ENCODE measurements around the gene ERGIC3. TPM values are rescaled to one million over a fixed set of nuclear protein-coding genes. Genes with fewer than 3 reads are reported as not detected.

ERGIC3 gene
- total RNA-seq, 2 experiments from 2014 or later = 105 to 107 TPM

GRCh38 chr20:35592339-35592974 lies 50.6 kb downstream of the ERGIC3 start:
- no peaks in the 10 kb centered on the region for H3K36me3 Mint-ChIP-seq
- no peaks in the 10 kb centered on the region for H3K27me3 Mint-ChIP-seq
- no peak overlapping the region for H3K27ac Mint-ChIP-seq

GRCh38 chr20:35595456-35595855 lies 53.6 kb downstream of the ERGIC3 start:
- no peaks in the 10 kb centered on the region for H3K36me3 Mint-ChIP-seq
- no peaks in the 10 kb centered on the region for H3K9me3 Mint-ChIP-seq
- no peaks in the 10 kb centered on the region for H3K4me1 Mint-ChIP-seq
- no peak overlapping the region for H3K27ac Mint-ChIP-seq
- no peak for DNase-seq
- H3K27me3 Mint-ChIP-seq = peaks cover 7% of the 10 kb centered on the region
- no peak overlapping the region for H3K4me3 Mint-ChIP-seq

More at GRCh38 chr20:35592339-35592974, 50.6 kb downstream of the ERGIC3 start:
- no peak for DNase-seq
- no peak overlapping the region for H3K4me3 Mint-ChIP-seq
- H3K4me1 Mint-ChIP-seq = no peaks in the 10 kb centered on the region
- H3K9me3 Mint-ChIP-seq = no peaks in the 10 kb centered on the region

- H3K36me3 Mint-ChIP-seq = no peaks in the 10 kb centered on the region
- H3K27ac Mint-ChIP-seq = no peak overlapping the region
- no peaks in the 10 kb centered on the region for H3K9me3 Mint-ChIP-seq
- H3K4me3 Mint-ChIP-seq = no peak overlapping the region
- peaks cover 11% of the 10 kb centered on the region for H3K27me3 Mint-ChIP-seq
- no peak for DNase-seq
- H3K4me1 Mint-ChIP-seq = no peaks in the 10 kb centered on the region
Observed at GRCh38 chr20:35595901-35596300, 54.0 kb downstream of the ERGIC3 start.

- Mint-ChIP-seq H3K9me3 (no peaks in the 10 kb centered on the region), H3K27me3 (peaks cover 15% of the 10 kb centered on the region), H3K36me3 (no peaks in the 10 kb centered on the region), H3K27ac (no peak overlapping the region), H3K4me1 (peaks cover 3% of the 10 kb centered on the region), H3K4me3 (no peak overlapping the region)
- no peak for DNase-seq
Observed at GRCh38 chr20:35597186-35597585, 55.3 kb downstream of the ERGIC3 start.

GRCh38 chr20:35598476-35598875 lies 56.6 kb downstream of the ERGIC3 start:
- Mint-ChIP-seq H3K27me3 (peaks cover 26% of the 10 kb centered on the region), H3K36me3 (no peaks in the 10 kb centered on the region), H3K27ac (no peak overlapping the region), H3K4me1 (peaks cover 3% of the 10 kb centered on the region), H3K4me3 (no peak overlapping the region), H3K9me3 (no peaks in the 10 kb centered on the region)
- no peak for DNase-seq

- DNase-seq = no peak
- Mint-ChIP-seq H3K4me1 (peaks cover 3% of the 10 kb centered on the region), H3K4me3 (no peak overlapping the region), H3K36me3 (no peaks in the 10 kb centered on the region), H3K27ac (no peak overlapping the region), H3K9me3 (no peaks in the 10 kb centered on the region), H3K27me3 (peaks cover 26% of the 10 kb centered on the region)
Observed at GRCh38 chr20:35598899-35599775, 57.3 kb downstream of the ERGIC3 start.

- Mint-ChIP-seq H3K36me3 (no peaks in the 10 kb centered on the region), H3K27ac (no peak overlapping the region), H3K4me1 (peaks cover 3% of the 10 kb centered on the region), H3K9me3 (no peaks in the 10 kb centered on the region), H3K27me3 (peaks cover 26% of the 10 kb centered on the region), H3K4me3 (no peak overlapping the region)
- DNase-seq = no peak
Observed at GRCh38 chr20:35599776-35600120, 57.9 kb downstream of the ERGIC3 start.

- H3K9me3 Mint-ChIP-seq = no peaks in the 10 kb centered on the region
- no peak overlapping the region for H3K27ac Mint-ChIP-seq
- H3K27me3 Mint-ChIP-seq = peaks cover 26% of the 10 kb centered on the region
- H3K36me3 Mint-ChIP-seq = no peaks in the 10 kb centered on the region
- peak overlapping the region; percentile 62 for H3K4me3 Mint-ChIP-seq
- no peak for DNase-seq
- H3K4me1 Mint-ChIP-seq = peaks cover 3% of the 10 kb centered on the region
Observed at GRCh38 chr20:35600176-35600992, 58.5 kb downstream of the ERGIC3 start.

- Mint-ChIP-seq H3K36me3 (no peaks in the 10 kb centered on the region), H3K4me3 (peak overlapping the region; percentile 62), H3K4me1 (peaks cover 3% of the 10 kb centered on the region), H3K9me3 (no peaks in the 10 kb centered on the region), H3K27me3 (peaks cover 26% of the 10 kb centered on the region), H3K27ac (no peak overlapping the region)
- DNase-seq = peak; percentile 82
Observed at GRCh38 chr20:35600993-35601973, 59.4 kb downstream of the ERGIC3 start.

- H3K4me1 Mint-ChIP-seq = peaks cover 6% of the 10 kb centered on the region
- no peak for DNase-seq
- H3K27ac Mint-ChIP-seq = no peak overlapping the region
- no peaks in the 10 kb centered on the region for H3K9me3 Mint-ChIP-seq
- no peak overlapping the region for H3K4me3 Mint-ChIP-seq
- H3K36me3 Mint-ChIP-seq = no peaks in the 10 kb centered on the region
- H3K27me3 Mint-ChIP-seq = peaks cover 26% of the 10 kb centered on the region
Observed at GRCh38 chr20:35601990-35602389, 60.1 kb downstream of the ERGIC3 start.

GRCh38 chr20:35602851-35603495 lies 61.1 kb downstream of the ERGIC3 start:
- peaks cover 26% of the 10 kb centered on the region for H3K27me3 Mint-ChIP-seq
- no peaks in the 10 kb centered on the region for H3K9me3 Mint-ChIP-seq
- no peak overlapping the region for H3K27ac Mint-ChIP-seq
- no peak overlapping the region for H3K4me3 Mint-ChIP-seq
- peaks cover 7% of the 10 kb centered on the region for H3K4me1 Mint-ChIP-seq
- no peaks in the 10 kb centered on the region for H3K36me3 Mint-ChIP-seq
- no peak for DNase-seq

GRCh38 chr20:35603695-35604448 lies 62.0 kb downstream of the ERGIC3 start:
- peaks cover 26% of the 10 kb centered on the region for H3K27me3 Mint-ChIP-seq
- H3K4me3 Mint-ChIP-seq = no peak overlapping the region
- no peak for DNase-seq
- no peaks in the 10 kb centered on the region for H3K9me3 Mint-ChIP-seq
- peaks cover 7% of the 10 kb centered on the region for H3K4me1 Mint-ChIP-seq
- H3K27ac Mint-ChIP-seq = no peak overlapping the region
- H3K36me3 Mint-ChIP-seq = no peaks in the 10 kb centered on the region

- Mint-ChIP-seq H3K4me3 (no peak overlapping the region), H3K4me1 (peaks cover 7% of the 10 kb centered on the region), H3K36me3 (no peaks in the 10 kb centered on the region), H3K27ac (no peak overlapping the region), H3K9me3 (no peaks in the 10 kb centered on the region), H3K27me3 (peaks cover 26% of the 10 kb centered on the region)
- DNase-seq = no peak
Observed at GRCh38 chr20:35604449-35604747, 62.5 kb downstream of the ERGIC3 start.
